Measurements from ENCODE around the gene RCBTB2.

The RCBTB2 gene

DNA sequence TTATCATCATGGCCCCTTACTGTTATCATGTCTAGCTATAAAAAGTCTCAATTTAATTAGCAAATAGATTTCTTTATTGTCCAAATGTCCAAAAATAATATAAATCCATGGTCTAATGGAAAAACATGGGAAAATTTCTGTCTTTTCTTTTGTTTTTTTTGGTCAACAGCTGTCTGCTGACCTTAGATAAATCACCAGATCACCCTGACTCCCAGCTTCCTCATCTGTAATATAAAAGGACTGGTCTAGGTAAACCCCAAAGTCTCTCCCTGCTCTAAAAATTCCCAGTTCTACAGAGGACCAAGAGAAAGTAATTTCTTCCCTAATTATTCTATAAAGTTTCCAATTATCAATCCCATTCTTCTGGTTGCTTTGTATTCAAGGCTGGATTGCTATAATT is 30.7 kb upstream of the RCBTB2 start:
- TF ChIP-seq TOX (CRISPR knock-in tag; IDR thresholded peaks at IDR 0.05; ENCODE audit: borderline replicate concordance) (no peak), ZFP3 (CRISPR knock-in tag; IDR thresholded peaks at IDR 0.05) (no peak), RARB (CRISPR knock-in tag; IDR thresholded peaks at IDR 0.05) (no peak), ZFP30 (CRISPR knock-in tag; IDR thresholded peaks at IDR 0.05) (no peak), ZNF70 (CRISPR knock-in tag; IDR thresholded peaks at IDR 0.05) (no peak), ZNF565 (CRISPR knock-in tag; conservative IDR thresholded peaks at IDR 0.05; ENCODE audit: low read depth) (no peak), ARNTL (CRISPR knock-in tag; IDR thresholded peaks at IDR 0.05; ENCODE audit: borderline replicate concordance, low read depth) (no peak), ZNF8 (CRISPR knock-in tag; IDR thresholded peaks at IDR 0.05) (no peak)
- TF ChIP-seq, protein P1, sequence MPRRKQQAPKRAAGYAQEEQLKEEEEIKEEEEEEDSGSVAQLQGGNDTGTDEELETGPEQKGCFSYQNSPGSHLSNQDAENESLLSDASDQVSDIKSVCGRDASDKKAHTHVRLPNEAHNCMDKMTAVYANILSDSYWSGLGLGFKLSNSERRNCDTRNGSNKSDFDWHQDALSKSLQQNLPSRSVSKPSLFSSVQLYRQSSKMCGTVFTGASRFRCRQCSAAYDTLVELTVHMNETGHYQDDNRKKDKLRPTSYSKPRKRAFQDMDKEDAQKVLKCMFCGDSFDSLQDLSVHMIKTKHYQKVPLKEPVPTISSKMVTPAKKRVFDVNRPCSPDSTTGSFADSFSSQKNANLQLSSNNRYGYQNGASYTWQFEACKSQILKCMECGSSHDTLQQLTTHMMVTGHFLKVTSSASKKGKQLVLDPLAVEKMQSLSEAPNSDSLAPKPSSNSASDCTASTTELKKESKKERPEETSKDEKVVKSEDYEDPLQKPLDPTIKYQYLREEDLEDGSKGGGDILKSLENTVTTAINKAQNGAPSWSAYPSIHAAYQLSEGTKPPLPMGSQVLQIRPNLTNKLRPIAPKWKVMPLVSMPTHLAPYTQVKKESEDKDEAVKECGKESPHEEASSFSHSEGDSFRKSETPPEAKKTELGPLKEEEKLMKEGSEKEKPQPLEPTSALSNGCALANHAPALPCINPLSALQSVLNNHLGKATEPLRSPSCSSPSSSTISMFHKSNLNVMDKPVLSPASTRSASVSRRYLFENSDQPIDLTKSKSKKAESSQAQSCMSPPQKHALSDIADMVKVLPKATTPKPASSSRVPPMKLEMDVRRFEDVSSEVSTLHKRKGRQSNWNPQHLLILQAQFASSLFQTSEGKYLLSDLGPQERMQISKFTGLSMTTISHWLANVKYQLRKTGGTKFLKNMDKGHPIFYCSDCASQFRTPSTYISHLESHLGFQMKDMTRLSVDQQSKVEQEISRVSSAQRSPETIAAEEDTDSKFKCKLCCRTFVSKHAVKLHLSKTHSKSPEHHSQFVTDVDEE (CRISPR knock-in tag; IDR thresholded peaks at IDR 0.05), result no peak
- TF ChIP-seq, protein P2, sequence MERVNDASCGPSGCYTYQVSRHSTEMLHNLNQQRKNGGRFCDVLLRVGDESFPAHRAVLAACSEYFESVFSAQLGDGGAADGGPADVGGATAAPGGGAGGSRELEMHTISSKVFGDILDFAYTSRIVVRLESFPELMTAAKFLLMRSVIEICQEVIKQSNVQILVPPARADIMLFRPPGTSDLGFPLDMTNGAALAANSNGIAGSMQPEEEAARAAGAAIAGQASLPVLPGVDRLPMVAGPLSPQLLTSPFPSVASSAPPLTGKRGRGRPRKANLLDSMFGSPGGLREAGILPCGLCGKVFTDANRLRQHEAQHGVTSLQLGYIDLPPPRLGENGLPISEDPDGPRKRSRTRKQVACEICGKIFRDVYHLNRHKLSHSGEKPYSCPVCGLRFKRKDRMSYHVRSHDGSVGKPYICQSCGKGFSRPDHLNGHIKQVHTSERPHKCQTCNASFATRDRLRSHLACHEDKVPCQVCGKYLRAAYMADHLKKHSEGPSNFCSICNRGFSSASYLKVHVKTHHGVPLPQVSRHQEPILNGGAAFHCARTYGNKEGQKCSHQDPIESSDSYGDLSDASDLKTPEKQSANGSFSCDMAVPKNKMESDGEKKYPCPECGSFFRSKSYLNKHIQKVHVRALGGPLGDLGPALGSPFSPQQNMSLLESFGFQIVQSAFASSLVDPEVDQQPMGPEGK (CRISPR knock-in tag; IDR thresholded peaks at IDR 0.05; ENCODE audit: borderline replicate concordance), result no peak
- no peak for ATAC-seq

DNA sequence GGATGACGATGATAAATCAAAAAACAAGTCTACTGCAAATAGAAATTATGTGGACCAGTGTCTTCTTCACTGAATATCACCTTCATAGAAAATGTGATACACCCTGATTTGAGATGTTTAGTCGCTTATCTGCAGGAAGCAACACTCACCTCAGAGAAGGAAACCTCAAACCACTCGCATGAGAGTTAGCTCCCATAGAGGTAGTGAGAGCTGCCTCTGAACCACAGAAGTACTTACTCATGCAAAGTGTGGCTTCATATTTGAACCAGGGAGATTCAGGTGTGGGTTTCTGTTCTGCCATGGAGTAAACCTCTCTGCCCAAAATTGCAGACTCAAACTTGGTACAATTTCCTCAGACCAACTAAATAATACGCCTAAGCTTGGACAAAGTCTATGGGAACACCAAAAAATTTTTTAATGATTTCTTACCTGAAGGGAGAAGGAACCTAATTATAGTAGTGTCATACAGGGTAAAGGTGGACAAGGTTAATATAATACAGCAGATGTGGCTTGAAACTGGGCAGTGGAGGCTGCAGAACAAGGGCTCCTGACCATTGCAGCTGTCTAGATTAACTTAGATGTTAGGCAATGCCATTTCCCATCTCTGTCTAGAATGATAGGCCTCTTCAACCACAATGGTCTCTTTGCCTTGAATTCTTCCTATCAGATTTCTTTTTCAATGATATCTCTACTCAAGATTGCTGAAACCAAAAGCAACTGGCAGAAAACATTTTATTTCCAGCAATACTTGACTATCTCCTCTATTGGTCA is 29.6 kb upstream of the RCBTB2 start:
- TF ChIP-seq ZNF565 (CRISPR knock-in tag; conservative IDR thresholded peaks at IDR 0.05; ENCODE audit: low read depth) (no peak), ZFP30 (CRISPR knock-in tag; IDR thresholded peaks at IDR 0.05) (no peak), GLIS3 (CRISPR knock-in tag; IDR thresholded peaks at IDR 0.05) (no peak), ESRRG (CRISPR knock-in tag; IDR thresholded peaks at IDR 0.05) (no peak), ISL1 (CRISPR knock-in tag; IDR thresholded peaks at IDR 0.05) (no peak)
- ATAC-seq, result no peak

DNA sequence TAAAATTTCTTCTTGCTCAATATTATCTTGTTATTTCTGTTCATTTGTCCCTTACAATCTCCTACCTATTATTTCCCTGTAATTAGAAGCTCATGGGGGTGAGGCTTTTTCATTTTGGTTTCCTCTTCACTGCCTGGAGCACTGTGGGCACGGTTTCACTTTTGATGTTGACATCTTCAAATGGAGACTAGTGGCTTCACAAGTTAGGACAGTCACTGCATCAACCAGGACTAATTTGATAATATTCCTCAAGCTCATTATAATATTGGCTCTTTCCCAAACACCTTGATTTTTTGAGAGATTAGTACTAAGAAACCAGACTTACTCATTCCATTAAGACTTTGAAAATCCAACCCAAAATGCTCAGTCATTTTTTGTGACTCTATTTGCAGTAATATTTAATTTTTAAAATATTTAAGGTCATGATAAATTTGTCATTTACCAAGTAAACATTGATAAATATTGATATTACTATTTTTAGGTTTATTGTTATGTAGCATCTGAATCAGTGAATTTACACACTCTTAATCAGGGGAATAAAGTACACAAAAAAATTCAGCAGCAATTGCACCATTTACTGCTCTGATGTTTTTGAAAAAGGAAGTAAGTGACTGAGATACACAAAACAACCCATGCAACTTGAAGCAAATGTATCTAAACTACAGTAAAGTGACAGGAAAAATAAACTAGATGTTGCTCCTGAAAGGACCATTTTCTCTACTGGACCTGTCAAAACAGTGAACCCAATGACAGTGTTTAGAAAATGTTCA is 28.8 kb upstream of the RCBTB2 start:
- no peak; the same call in 2 of the 3 replicates for ATAC-seq
- TF ChIP-seq SNAI2 (CRISPR knock-in tag; IDR thresholded peaks at IDR 0.05), result no peak
- no peak for TF ChIP-seq ARNTL (CRISPR knock-in tag; IDR thresholded peaks at IDR 0.05; ENCODE audit: borderline replicate concordance, low read depth)
- TF ChIP-seq ZFP3 (CRISPR knock-in tag; IDR thresholded peaks at IDR 0.05), result no peak
- no peak for TF ChIP-seq OSR1 (CRISPR knock-in tag; IDR thresholded peaks at IDR 0.05)
- TF ChIP-seq TOX (CRISPR knock-in tag; IDR thresholded peaks at IDR 0.05; ENCODE audit: borderline replicate concordance), result no peak
- TF ChIP-seq ZNF70 (CRISPR knock-in tag; IDR thresholded peaks at IDR 0.05), result no peak
- no peak for TF ChIP-seq ZFP30 (CRISPR knock-in tag; IDR thresholded peaks at IDR 0.05)
- no peak for TF ChIP-seq ZC3H10 (CRISPR knock-in tag; IDR thresholded peaks at IDR 0.05)

DNA sequence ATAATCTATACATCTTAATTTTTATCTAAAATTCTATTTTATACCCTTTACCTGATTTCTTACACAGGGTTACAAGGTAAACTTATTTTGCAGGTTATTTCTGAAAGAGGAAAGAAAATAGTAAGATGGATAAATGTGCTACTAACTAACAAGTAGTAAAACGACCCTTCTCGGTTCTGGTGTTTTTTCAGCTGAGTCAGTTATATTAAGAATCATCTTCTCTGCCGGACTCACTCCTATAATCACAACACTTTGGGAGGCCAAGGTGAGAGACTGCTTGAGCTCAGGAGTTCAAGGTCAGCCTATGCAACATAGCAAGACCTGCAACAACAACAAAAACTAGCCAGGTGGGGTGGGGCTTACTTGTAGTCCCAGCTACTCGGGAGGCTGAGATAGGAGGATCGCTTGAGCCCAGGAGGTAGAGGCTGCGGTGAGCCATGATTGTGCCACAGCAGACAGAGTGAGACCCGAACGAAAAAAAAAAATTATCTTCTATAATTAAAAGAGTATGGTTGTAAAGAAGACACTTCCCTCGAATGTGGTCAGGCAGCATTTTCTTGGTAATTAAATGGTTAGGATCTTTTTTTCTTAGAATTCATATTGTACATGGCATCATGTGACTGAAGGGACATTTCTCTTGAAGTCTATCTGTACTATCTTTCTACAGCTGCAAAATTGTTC is 27.9 kb upstream of the RCBTB2 start:
- TF ChIP-seq TCF4 (CRISPR knock-in tag; IDR thresholded peaks at IDR 0.05; ENCODE audit: borderline replicate concordance), result no peak
- TF ChIP-seq ZC3H10 (CRISPR knock-in tag; IDR thresholded peaks at IDR 0.05), result no peak
- TF ChIP-seq, protein P2 (CRISPR knock-in tag; IDR thresholded peaks at IDR 0.05; ENCODE audit: borderline replicate concordance), result no peak
- TF ChIP-seq BACH2 (CRISPR knock-in tag; IDR thresholded peaks at IDR 0.05; ENCODE audit: borderline replicate concordance), result no peak
- TF ChIP-seq TOX (CRISPR knock-in tag; IDR thresholded peaks at IDR 0.05; ENCODE audit: borderline replicate concordance), result no peak
- TF ChIP-seq, protein P3, sequence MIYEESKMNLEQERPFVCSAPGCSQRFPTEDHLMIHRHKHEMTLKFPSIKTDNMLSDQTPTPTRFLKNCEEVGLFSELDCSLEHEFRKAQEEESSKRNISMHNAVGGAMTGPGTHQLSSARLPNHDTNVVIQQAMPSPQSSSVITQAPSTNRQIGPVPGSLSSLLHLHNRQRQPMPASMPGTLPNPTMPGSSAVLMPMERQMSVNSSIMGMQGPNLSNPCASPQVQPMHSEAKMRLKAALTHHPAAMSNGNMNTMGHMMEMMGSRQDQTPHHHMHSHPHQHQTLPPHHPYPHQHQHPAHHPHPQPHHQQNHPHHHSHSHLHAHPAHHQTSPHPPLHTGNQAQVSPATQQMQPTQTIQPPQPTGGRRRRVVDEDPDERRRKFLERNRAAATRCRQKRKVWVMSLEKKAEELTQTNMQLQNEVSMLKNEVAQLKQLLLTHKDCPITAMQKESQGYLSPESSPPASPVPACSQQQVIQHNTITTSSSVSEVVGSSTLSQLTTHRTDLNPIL (CRISPR knock-in tag; IDR thresholded peaks at IDR 0.05; ENCODE audit: low read depth), result no peak
- ATAC-seq, result no peak

Data from SK-N-SH treated with all-trans-retinoic acid at 6 μM for 48 hours (cell line).